Aorta (tissue), 5 donors: ENCODE data around the gene UBAP2L. TPM values are rescaled to one million over a fixed set of nuclear protein-coding genes. Genes with fewer than 3 reads are reported as not detected.
"Not testable (repeated sequence)": the region's sequence is repeated elsewhere in the genome, so short reads cannot be mapped to it uniquely, and the experiment has no call there.

ENCODE experiments used
- ATAC-seq: fragments of 200-7000 bp; cut with Tn5 transposase; one replicate; pipeline ENCODE4 v1.9.1; 2022; ENCODE audit warnings: moderate library complexity; ENCODE audit not compliant: low FRiP score
- DNase-seq, 2 donors: peaks; one replicate each; pipeline ENCODE4 v3.0.0-alpha.2; 2020
- H3K27ac ChIP-seq, 2 donors: one replicate each; pipeline ENCODE4 v1.5.1; 2013; ENCODE audit warnings: low read length in 2 of 2, mild to moderate bottlenecking in 2 of 2, moderate library complexity in 2 of 2, control low read depth in 1 of 2, inconsistent platforms in 1 of 2, low read depth in 1 of 2
- H3K27me3 ChIP-seq, 2 donors: one replicate each; pipeline ENCODE4 v1.6.1; 2013; ENCODE audit warnings: control low read depth in 1 of 2, low read length in 1 of 2, mild to moderate bottlenecking in 1 of 2, moderate library complexity in 1 of 2; ENCODE audit not compliant: insufficient read depth in 2 of 2, control insufficient read depth in 1 of 2
- H3K36me3 ChIP-seq, 2 donors: one replicate each; pipeline ENCODE4 v1.6.1; 2013; ENCODE audit warnings: control low read depth in 1 of 2, low read length in 1 of 2, mild to moderate bottlenecking in 1 of 2; ENCODE audit not compliant: insufficient read depth in 2 of 2, control insufficient read depth in 1 of 2
- H3K4me1 ChIP-seq, 2 donors: one replicate each; pipeline ENCODE4 v1.6.1; 2013; ENCODE audit warnings: low read length in 2 of 2, control low read depth in 1 of 2, mild to moderate bottlenecking in 1 of 2, moderate library complexity in 1 of 2; ENCODE audit not compliant: insufficient read depth in 2 of 2, control insufficient read depth in 1 of 2
- H3K4me3 ChIP-seq, 2 donors: one replicate each; pipeline ENCODE4 v1.5.1; 2013; ENCODE audit warnings: low read length in 2 of 2, control low read depth in 1 of 2, mild to moderate bottlenecking in 1 of 2
- H3K9me3 ChIP-seq: one replicate; pipeline ENCODE4 v1.6.1; 2013; ENCODE audit warnings: mild to moderate bottlenecking, low read length; ENCODE audit not compliant: control insufficient read depth
- WGBS, 2 donors: extraction: QIAGEN DNeasy Blood & Tissue Kit; methylation state at CpG; one replicate each; pipeline ENCODE4 v1.1.7; 2013; 5-methylcytosine and 5-hydroxymethylcytosine counted together
- intact Hi-C, 2 donors: fragments of 100-400 bp; cut with DNase I; formaldehyde crosslinking; loops; one replicate each; pipeline versions ENCODE4 v1.14.2 to v1.15.0; 2022
- polyA plus RNA-seq, 2 donors: library from polyadenylated mRNA; stranded (reverse); fragments of 200-250 nt; gene quantifications; one replicate each; pipeline ENCODE4 v1.2.3, GENCODE V29; 2013
- total RNA-seq, 2 donors: library from RNA; stranded (reverse); fragmentation: NEBNext Ultra II Directional; extraction: Animal tissue kit (Norgen Biotek cat#: 25700); gene quantifications; one replicate each; pipeline ENCODE4 v1.2.1, GENCODE V29; 2021
- donor health status: healthy with polysubstance abuse.
- donor health status: Bipolar disorder and iron deficiency.
- donor health status: DM: no; HTN: no; CAD: no.
- donor health status: DM: no; HTN: no; CAD: no.
- donor health status: DM: yes; HTN: yes; CAD: no.

UBAP2L gene
- total and polyA plus RNA-seq, 4 donors: 31.9 to 146 (median 86.8) TPM

GRCh38 chr1:154222918-154223317 is 2.2 kb downstream of the UBAP2L start:
- peaks cover 0 to 2% of the 10 kb centered on the region in 2 donors for H3K36me3 ChIP-seq
- no peak for ATAC-seq
- no peaks in the 10 kb centered on the region for H3K27me3 ChIP-seq
- no peak for DNase-seq
- H3K27ac ChIP-seq: no peak overlapping the region
- intact Hi-C loops: loop anchor here in 1 of 2 donors (5.0 kb wide), 1 partner anchor 41 kb away; no protein-coding TSS in a partner anchor
- H3K9me3 ChIP-seq: no peaks in the 10 kb centered on the region
- 75 to 82% methylated on average over 1 of the region's 1 CpG for WGBS, 2 donors
- no peak overlapping the region for H3K4me3 ChIP-seq
- H3K4me1 ChIP-seq: peaks cover 0 to 2% of the 10 kb centered on the region in 2 donors

GRCh38 chr1:154223621-154224020 is 2.9 kb downstream of the UBAP2L start:
- Histone ChIP-seq H3K4me3 (no peak overlapping the region), H3K36me3 (peaks cover 0 to 5% of the 10 kb centered on the region in 2 donors), H3K27ac (no peak overlapping the region), H3K4me1 (no peaks in the 10 kb centered on the region), H3K9me3 (no peaks in the 10 kb centered on the region), H3K27me3 (no peaks in the 10 kb centered on the region)
- ATAC-seq (no peak), DNase-seq (no peak)
- intact Hi-C loops: loop anchor here in 1 of 2 donors (5.0 kb wide), 1 partner anchor 41 kb away; no protein-coding TSS in a partner anchor
- WGBS, 2 donors: 26 to 33% methylated on average over 2 of the region's 2 CpGs

GRCh38 chr1:154225370-154225769 is 4.6 kb downstream of the UBAP2L start:
- intact Hi-C loops: loop anchor here in 1 of 2 donors (5.0 kb wide), 1 partner anchor 37 kb away; no protein-coding TSS in a partner anchor
- DNase-seq (no peak), ATAC-seq (no peak)
- H3K36me3 ChIP-seq: peaks cover 0 to 5% of the 10 kb centered on the region in 2 donors
- no peaks in the 10 kb centered on the region for H3K27me3 ChIP-seq
- no peak overlapping the region for H3K27ac ChIP-seq
- H3K4me1 ChIP-seq: no peaks in the 10 kb centered on the region
- WGBS, 2 donors: 84 to 95% methylated on average over 2 of the region's 2 CpGs
- H3K9me3 ChIP-seq: no peaks in the 10 kb centered on the region
- no peak overlapping the region for H3K4me3 ChIP-seq

- ATAC-seq, intact Hi-C loops, H3K36me3 ChIP-seq, H3K4me3 ChIP-seq, H3K4me1 ChIP-seq, H3K27me3 ChIP-seq, DNase-seq, H3K27ac ChIP-seq, H3K9me3 ChIP-seq: not testable (repeated sequence)
- 93 to 99% methylated on average over 3 of the region's 3 CpGs for WGBS, 2 donors
Measured at GRCh38 chr1:154231112-154231511, 10.4 kb downstream of the UBAP2L start.

GRCh38 chr1:154233127-154233526 is 12.4 kb downstream of the UBAP2L start:
- ATAC-seq, H3K27ac ChIP-seq, DNase-seq, H3K4me3 ChIP-seq, H3K9me3 ChIP-seq, H3K4me1 ChIP-seq, intact Hi-C loops, H3K27me3 ChIP-seq: not testable (repeated sequence)
- 95 to 96% methylated on average over 12 of the region's 12 CpGs for WGBS, 2 donors
- peaks cover 9 to 14% of the 10 kb centered on the region in 2 donors for H3K36me3 ChIP-seq

GRCh38 chr1:154236855-154237254 is 16.1 kb downstream of the UBAP2L start:
- WGBS, 2 donors: 84 to 89% methylated on average over 4 of the region's 4 CpGs
- H3K4me1 ChIP-seq: no peaks in the 10 kb centered on the region
- H3K4me3 ChIP-seq: no peak overlapping the region
- H3K27ac ChIP-seq: no peak overlapping the region
- H3K9me3 ChIP-seq: no peaks in the 10 kb centered on the region
- intact Hi-C loops: no loop called here
- peaks cover 8 to 11% of the 10 kb centered on the region in 2 donors for H3K36me3 ChIP-seq
- ATAC-seq (no peak), DNase-seq (no peak)
- no peaks in the 10 kb centered on the region for H3K27me3 ChIP-seq

GRCh38 chr1:154237435-154237834 is 16.7 kb downstream of the UBAP2L start:
- intact Hi-C loops: no loop called here
- WGBS, 2 donors: 92% methylated on average over 2 of the region's 2 CpGs
- Histone ChIP-seq H3K4me3 (no peak overlapping the region), H3K9me3 (no peaks in the 10 kb centered on the region), H3K27me3 (no peaks in the 10 kb centered on the region), H3K27ac (no peak overlapping the region), H3K36me3 (peaks cover 8 to 11% of the 10 kb centered on the region in 2 donors), H3K4me1 (no peaks in the 10 kb centered on the region)
- DNase-seq: no peak
- ATAC-seq: no peak

- no peaks in the 10 kb centered on the region for H3K9me3 ChIP-seq
- DNase-seq: no peak
- H3K36me3 ChIP-seq: peaks cover 8 to 11% of the 10 kb centered on the region in 2 donors
- H3K4me3 ChIP-seq: no peak overlapping the region
- WGBS, 2 donors: 90 to 92% methylated on average over 6 of the region's 6 CpGs
- H3K27me3 ChIP-seq: no peaks in the 10 kb centered on the region
- no peak for ATAC-seq
- no peak overlapping the region for H3K27ac ChIP-seq
- H3K4me1 ChIP-seq: no peaks in the 10 kb centered on the region
- intact Hi-C loops: no loop called here
Measured at GRCh38 chr1:154237880-154238506, 17.2 kb downstream of the UBAP2L start.

- ATAC-seq: no peak
- H3K36me3 ChIP-seq: peaks cover 9 to 11% of the 10 kb centered on the region in 2 donors
- intact Hi-C loops: no loop called here
- H3K4me1 ChIP-seq: no peaks in the 10 kb centered on the region
- H3K9me3 ChIP-seq: no peaks in the 10 kb centered on the region
- H3K27me3 ChIP-seq: no peaks in the 10 kb centered on the region
- DNase-seq: no peak
- H3K27ac ChIP-seq: no peak overlapping the region
- no peak overlapping the region for H3K4me3 ChIP-seq
- WGBS, 2 donors: 79 to 86% methylated on average over 3 of the region's 3 CpGs
Measured at GRCh38 chr1:154239491-154239890, 18.7 kb downstream of the UBAP2L start.
